OCI-M2 (cell line): ENCODE data around the gene SH3PXD2A.

Experiments
- DNase-seq: peaks from one replicate; lab custom pipeline; 2025; ENCODE audit not compliant: unreplicated experiment; lab: John Stamatoyannopoulos, UW

Gene SH3PXD2A

DNA sequence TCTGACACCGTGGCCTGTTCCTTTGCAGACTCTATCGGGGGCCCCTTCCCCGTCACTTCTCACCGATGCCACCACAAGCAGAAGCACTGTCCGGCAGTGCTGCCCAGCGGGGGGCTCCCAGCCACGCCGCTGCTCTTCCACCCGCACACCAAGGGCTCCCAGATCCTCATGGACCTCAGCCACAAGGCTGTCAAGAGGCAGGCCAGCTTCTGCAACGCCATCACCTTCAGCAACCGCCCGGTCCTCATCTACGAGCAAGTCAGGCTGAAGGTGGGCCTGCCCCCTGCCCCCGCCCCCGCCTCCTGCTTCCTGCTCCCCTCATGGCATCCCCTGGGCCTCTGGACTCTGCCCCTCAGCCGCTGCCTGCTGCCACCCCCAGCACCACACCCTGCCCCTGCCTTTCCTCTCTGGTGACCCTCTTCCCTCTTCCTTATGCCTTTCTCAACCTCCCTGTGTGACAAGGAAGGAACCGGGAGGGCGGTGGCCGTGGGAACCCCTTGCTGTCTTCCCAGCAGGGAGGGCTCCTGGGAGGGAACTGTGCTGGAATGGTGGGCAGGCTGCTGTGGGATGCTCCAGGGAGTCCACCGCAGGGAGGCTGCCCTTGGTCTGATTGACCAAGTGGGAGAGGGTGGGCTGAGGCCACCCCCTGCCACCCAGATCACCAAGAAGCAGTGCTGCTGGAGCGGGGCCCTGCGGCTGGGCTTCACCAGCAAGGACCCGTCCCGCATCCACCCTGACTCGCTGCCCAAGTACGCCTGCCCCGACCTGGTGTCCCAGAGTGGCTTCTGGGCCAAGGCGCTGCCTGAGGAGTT is 284.3 kb downstream of the SH3PXD2A start:
- DNase-seq = no peak

DNA sequence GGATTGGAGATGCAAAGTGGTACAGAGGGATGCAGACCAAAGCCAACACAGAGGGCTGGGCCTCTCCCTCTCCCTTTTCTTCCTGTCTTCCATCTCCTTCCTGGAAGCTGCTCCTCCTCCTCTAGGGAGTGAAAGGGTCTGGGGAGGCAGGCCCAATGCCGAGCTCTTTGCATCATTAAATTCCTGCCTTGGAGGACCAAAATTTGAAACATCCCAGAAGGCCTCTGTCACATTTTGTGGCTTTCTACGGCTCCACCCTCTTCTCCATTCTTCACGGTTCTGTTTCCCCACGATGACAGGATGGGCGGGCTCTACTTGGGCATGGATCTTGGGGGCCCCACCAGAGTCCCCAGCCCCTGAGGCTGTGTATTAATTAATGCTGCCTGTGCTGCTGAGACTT is 285.5 kb downstream of the SH3PXD2A start:
- DNase-seq = no peak

DNA sequence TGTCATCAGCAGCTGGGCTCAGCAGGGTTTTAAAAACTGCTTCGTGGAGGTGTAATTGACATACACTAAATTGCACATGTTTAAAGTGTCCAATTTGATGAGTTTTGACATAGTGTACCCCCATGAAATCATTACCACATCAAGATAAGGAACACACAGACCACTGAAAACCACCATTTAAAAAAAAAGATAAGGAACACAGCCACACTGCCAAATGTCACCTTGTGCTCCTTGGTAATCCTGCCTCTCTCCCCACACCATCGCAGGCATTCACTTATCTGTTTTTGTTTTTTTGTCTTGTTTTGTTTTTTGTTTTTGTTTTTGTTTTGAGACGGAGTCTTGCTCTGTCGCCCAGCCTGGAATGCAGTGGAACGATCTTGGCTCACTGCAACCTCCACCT is 286.9 kb downstream of the SH3PXD2A start:
- DNase-seq = no peak

DNA sequence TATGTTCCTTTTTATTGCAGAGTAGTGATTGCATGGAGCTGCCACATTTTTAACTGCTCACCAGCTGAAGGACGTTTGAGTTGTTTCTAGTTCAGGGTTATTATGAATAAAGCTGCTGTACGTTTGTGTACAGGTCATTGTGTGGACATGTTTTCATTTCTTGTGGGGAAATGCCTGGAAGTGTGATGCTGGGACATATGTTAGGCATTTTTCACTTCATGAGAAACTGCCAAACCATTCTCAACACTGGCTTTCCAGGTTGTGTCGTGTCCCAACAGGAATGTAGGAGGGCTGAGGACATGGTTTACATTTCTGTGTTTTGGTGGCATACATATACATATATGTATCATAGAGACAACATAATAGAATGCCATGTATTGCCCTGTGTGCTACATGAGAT is 288.8 kb downstream of the SH3PXD2A start:
- DNase-seq = no peak

DNA sequence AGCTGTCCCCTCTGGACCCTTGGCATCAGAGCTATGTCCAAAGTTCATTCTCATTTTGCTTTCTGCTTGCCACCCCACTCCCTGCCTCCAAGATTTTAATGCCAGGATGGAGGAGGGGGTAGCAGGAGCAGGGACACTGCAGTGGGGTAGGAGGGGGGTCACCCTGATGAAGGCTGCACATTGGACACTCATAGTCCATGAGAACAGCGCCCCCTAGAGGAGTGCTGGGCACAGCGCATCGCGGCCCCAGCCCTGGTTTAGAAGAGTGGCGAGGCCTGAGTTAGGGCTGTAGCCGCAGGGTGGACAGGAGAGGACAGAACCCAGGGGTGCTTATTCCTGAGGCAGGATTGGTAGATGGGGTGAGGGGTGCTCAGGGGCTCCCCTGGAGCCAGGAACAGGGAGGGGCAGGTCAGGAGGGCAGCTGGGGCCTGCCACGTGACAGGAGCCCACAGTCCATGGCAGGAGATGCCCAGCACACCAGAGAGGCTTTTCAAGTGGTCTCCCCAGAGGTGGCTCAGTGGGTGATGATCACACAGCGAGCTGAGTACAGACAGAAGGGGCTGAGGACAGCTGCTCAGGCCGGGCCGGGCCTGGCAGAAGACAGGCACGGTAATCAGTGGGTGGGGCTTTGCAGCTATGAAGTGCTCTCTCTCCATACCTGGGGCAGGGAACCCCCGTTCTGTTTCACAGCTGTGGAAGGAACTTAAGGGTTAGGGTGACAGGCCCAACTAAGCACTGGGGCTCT is 290.4 kb downstream of the SH3PXD2A start:
- DNase-seq = no peak

DNA sequence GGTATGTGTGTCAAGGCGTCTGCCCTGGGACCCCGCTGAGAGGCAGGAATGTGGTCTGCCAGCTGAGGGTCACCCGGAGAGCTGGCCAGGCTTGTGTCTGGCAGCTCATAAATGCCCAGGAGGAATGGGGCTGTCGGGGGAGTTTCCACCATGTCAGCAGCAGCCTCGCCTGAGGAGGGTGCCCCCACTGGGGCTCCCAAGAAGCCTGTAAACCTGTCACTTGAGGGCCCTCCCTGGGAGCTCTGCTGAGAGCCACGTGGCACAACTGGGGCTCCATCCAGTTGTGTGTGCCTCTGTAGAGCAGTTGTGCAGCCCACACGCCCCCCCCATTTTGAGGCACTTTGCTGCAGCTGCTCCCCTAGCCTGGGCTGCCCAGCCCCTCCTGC is 291.3 kb downstream of the SH3PXD2A start:
- DNase-seq = no peak

DNA sequence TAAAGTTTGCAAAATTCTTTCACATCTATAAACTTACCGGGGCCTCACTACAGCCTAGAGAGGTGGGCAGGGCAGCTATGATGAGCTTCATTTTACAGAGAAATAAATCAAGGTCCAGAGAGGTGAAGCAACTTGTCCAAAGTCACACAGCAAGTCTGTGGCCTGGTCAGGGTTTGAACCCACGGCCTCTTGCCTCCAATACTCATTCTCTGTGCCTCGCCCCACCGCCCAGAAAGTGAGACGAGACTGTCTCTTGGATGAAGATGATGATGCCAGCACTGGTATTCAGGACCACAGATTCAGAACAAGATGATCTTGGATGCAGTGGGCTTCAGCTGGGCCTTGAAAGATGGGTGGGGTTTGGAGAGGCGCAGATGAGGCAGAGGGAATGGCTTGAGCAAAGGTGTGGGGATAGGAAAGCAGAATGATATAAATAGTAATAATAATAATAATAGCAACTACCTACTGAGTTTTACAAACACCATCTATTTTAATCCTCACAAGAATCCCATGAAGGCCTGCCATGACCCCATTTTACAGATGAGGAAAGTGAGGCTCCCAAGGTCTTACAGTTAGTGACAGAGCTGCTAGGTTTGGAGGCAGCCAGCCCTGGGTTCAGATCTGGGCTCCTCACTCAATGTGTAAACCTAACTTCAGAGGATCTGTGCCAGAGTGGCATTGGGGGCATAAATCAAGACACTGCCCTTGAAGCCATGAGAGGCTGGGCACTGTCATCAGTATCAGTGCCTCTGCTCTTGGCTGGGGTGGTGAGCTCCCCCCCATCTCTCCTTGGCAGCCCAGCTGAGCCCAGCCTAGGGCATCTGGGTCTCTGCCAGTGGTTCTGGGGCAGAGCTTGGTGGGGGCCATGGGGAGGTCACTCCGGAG is 291.9 kb downstream of the SH3PXD2A start:
- no peak for DNase-seq

DNA sequence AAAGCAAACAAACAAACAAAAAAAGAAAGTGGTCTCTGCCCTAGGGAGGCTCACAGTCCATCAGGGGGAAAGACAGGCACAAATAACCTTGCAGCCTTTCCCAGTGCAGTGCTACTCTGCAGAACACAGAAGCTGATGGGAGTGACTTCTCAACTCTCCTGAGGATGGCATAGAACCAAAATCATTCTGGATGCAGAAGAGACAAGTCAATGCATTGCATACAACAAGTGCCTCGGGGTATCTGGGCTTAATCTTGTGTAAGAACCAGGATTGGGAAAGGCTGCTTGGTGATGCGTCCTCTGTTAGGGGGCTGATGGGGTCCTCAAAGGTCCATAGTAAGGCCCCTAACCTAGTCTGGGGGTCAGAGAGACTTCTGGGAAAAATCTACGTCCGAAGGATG is 293.0 kb downstream of the SH3PXD2A start:
- DNase-seq = no peak

DNA sequence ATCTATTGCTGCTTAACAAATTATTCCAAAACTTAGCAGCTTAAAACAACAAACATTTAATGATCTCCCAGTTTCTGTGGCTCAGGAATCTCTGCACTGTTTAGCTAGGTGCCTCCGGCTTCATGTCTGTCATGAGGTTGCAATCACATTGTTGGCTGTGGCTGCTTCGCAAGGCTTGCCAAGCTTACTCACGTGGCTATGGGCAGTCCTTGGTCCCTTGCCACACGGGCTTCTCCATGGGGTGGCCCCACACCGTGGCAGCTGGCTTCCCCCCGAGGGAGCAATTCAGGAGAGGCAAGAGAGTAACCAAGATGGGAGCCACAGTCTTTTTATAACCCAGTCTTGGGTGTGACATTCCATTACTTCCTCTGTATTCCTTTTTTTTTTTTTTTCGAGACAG is 294.5 kb downstream of the SH3PXD2A start:
- DNase-seq = no peak

DNA sequence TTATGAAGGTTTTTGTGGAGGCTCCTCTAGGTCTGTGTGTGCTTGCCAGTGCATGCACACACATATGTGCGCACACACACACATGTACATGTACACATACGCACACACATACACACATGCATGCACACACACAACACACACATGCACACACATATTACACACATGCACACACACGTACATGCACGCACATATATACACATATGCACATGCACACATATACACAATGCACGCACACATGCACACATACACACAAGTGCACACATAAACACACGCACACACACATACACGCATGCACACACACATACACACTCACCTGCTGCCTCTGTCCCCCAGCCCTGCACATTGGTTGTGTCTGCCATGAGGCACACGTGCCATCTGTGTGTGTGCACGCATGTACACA is 295.6 kb downstream of the SH3PXD2A start:
- DNase-seq = no peak

DNA sequence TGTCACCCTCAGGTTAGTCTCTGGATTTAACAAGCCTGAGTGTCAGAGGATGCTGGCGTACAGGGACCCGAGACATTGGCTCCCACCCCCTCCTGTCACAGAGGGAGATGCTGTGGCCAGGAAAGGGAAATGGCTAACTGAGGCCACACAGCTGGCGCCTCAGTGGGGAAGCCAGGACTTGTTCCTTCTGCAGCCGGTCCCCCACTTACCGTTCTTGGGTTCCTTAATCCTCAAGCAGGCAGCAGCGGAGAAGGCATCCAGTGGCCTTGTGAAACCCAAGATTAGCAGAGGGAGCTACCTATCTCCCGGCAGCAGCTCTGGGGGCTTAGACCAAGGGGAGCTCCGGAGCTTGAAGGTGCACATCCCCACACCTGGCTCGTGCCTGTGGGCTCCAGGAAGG is 296.5 kb downstream of the SH3PXD2A start:
- no peak for DNase-seq

DNA sequence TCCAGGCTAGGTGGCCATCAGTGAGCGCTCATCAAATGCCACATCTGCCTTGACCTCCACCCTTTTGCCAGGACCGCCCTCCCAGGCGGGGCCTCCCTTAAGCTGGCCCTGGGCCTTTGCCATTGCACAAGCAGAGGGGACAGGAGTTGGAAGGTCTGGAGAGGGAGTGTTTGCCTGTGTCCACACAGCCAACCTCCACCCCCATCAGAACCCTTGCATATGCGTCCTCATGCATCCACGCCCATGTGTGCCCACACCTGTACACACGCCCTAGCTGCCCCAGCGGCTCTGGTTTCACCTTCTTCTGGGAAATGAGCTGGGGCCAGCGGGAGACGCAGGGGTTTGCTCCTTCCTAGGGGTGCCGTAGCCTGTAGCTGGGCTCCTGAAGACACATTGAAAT is 297.9 kb downstream of the SH3PXD2A start:
- no peak for DNase-seq

DNA sequence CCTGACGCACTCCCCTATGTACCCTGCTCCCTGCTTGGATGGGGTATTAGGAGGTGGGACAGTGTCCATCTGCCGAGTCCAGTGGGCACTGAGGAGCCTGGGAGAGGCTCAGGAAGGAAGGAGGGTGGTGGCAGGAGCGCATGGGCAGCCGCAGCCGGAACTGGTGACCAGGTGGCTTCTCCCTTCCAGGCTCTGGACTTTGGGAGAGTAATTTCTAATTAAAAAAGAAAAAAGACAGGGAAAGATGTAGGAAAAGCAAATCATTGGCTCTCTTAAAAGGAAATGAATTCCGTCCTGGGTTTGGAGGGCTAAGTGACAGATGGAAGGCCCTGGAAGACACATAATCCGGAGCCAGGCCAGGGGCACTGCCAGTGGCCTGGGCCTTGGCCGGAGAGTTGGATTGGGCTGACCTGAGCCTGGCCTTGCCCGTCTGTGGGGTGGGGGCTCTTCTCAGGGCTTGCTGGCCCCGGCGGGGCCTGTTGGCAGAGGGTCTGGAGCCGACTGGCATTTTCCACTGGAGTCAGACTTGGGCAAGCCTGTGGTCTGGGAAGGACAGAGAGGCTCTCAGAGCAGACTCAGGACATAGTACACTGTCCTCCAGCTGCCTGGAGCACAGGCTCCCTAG is 298.9 kb downstream of the SH3PXD2A start:
- DNase-seq = no peak

DNA sequence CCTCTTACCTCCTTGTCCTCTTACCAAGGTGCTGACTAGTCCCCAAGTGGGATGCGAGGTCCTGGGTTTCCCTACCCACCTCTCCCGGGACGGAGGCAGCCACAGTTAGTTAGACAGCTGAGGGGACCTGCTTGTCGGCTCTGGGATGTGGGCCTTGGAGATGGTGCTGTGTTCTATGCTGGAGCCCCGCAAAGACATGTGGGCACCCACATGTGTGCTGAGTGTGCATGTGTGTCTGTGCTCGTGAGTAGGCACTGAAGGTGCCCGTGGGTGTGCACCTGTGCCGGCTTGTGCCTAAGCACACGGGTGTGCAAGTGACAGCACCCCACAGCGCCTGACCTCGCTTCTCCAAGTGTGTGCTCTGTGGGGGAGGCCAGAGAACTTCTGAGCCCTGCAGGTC is 299.7 kb downstream of the SH3PXD2A start:
- DNase-seq = no peak

DNA sequence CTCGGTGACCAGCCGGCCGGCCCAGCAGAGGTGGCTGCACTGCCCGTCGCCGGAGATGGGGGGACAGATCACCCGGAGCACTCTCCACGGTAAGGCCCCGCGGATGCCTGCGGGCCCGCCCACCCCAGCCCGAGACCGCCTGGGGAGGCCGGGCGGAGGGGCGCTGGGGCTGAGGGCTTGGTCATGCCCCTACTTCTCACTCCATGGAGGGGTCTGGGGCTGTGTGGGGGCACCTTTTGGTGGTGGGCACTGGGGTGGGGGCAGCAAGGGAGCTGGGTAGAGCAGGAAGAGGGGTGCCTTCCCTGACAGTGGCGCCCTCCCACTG is 300.1 kb downstream of the SH3PXD2A start:
- no peak for DNase-seq

DNA sequence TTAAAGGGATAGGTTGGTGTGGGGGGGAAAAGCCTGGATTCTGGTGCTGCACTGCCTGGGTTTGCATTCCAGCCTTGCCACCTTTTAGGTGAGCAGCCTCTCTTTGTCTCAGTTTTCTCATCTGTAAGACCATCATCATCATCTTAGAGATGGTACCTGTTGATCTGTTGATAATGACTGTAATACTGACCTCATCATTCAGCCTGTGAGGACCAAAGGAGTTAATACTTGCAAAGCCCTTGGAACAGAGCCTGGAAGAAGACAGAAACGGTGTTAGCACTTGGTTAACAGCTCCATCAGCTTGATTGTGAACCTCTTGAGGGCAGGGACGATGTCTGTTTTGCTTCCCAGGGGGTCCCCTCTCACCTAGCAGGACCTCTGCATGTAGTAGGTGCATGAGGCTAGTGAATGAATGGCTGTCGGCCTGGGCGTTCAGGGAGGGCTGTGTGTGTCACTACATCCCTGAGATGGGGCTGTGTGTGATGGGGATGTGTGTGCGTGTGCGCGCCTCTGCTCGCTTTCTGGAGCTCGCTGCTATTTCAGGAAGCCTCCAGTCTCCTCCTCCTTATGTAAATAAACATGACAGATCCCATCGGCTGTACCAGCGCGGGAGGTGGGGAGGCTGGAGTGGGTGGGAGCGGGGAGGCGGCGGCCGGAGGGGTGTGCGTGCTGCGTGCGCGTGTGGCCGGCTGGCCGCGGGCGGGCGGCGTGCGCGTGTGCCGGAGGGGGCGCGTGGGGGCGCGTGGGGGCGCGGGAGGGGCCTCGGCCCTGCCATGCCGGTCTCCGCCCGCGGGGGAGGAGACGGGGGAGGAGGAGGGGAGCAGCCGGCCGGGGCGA is 300.7 kb downstream of the SH3PXD2A start:
- DNase-seq = no peak

DNA sequence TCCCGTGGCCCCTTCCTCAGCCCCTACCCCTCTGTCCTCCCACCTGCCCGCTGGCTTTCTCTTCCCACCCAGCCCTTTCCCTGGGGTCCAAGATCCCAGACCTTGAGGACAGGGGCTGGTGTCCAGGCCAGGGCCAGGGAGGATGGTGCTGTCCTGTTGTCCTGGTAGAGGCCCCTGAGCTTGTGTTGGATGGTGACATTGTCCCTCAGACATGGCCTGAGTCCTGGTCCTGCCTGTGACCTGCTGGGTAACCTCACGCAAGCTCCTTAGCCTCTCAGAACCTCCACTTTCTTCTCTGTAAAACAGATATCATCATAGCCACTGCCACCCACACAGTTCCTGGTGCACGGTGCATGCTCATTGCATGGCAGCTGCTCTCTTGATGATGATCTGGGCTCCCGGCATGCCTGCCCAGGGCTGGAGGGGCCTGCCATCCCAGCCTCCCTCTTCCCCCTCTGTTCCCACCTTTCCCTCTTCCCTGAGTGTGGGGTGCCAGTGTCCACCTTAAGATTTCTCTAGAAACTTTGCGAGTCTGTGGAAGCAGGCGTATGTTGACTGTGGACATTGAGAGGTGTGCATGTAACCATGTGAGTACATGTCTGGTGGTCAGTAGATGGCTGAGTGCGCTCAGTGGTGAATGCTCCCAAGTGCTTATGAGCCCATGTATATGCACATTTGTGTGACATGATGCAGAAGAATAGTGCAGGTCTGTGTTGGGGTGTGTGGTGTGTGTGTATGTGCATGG is 301.5 kb downstream of the SH3PXD2A start:
- no peak for DNase-seq

DNA sequence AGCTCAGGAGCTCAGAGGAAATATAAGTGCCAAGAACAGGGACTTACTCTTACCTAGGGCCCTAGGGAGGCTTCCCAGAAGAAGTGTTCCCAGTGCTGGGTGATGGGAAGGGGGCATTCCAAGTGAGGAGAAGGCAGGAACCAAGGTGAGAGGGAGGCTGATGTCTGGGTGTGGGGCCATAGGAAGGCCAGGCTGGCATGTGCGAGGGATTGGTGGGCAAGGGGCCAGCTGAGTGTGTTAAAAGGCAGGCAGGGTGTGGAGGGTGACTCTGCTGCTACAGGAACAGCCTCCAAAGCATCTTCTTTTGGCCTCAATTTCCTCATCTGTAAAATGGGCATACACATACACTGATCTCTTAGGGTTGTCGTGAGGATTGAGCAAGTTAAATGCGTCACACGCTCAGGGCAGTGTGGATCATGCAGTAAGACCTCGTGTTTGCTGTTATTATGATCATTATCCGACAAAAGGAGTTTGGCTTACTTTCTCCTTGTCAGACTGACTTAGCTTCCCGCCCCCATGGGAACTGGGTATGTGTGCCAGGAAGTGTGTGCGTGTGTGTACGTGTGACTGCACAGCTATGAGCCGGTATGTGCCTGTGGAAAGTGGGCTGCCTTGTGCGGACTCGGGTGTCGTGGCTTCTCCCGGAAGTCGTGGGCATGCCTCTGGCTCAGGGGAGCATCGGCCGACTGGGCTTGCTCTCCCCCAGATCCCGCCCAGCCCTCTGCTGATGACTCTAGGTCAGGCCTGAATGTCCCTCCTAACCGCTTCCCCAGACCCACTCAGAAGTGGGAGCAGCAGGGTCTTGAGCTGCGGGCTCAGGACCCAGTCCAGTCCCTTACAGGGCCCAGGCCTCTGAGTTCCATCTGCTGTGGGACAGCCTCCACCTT is 302.3 kb downstream of the SH3PXD2A start:
- DNase-seq = no peak
